Measurements from ENCODE around the gene TRIM29. TPM values are rescaled to one million over a fixed set of nuclear protein-coding genes. Genes with fewer than 3 reads are reported as not detected.

The TRIM29 gene
- polyA plus RNA-seq, 1 experiment = 1.5 TPM

- CTCF ChIA-PET = interaction anchor here (0.8 to 1.6 kb wide), 4 partner anchors 9 to 121 kb away, joined by 3 read pairs; no protein-coding TSS in a partner anchor
- Histone ChIP-seq H3K27me3 (ENCODE audit: control insufficient read depth, insufficient read depth, low read length) (peaks cover 4% of the 10 kb centered on the region), H3K4me3 (ENCODE audit: low read depth, low read length) (no peak overlapping the region), H3K36me3 (ENCODE audit: control insufficient read depth, insufficient read depth, low read length) (no peaks in the 10 kb centered on the region)
- DNase-seq (ENCODE audit: low read depth) = no peak
- TF ChIP-seq CTCF (IDR thresholded peaks at IDR 0.05; ENCODE audit: insufficient read depth, low read depth, low read length) = no peak
- POLR2A ChIA-PET = no interaction called here
Measured at GRCh38 chr11:120184946-120185705, 47.2 kb upstream of the TRIM29 start.

GRCh38 chr11:120184371-120184945 is 46.5 kb upstream of the TRIM29 start:
- POLR2A ChIA-PET = no interaction called here
- CTCF ChIA-PET = interaction anchor here (0.8 to 8.2 kb wide), 2 partner anchors 10 to 14 kb away, joined by 3 to 63 read pairs; no protein-coding TSS in a partner anchor
- DNase-seq (ENCODE audit: low read depth) = no peak

GRCh38 chr11:120183701-120184141 is 45.8 kb upstream of the TRIM29 start:
- Histone ChIP-seq H3K36me3 (ENCODE audit: control insufficient read depth, insufficient read depth, low read length) (no peaks in the 10 kb centered on the region), H3K27me3 (ENCODE audit: control insufficient read depth, insufficient read depth, low read length) (peaks cover 2% of the 10 kb centered on the region), H3K4me3 (ENCODE audit: low read depth, low read length) (no peak overlapping the region)
- no peak for TF ChIP-seq CTCF (IDR thresholded peaks at IDR 0.05; ENCODE audit: insufficient read depth, low read depth, low read length)
- CTCF ChIA-PET = interaction anchor here (0.6 to 8.2 kb wide), 4 partner anchors 13 to 118 kb away, joined by 3 to 71 read pairs (median 33); no protein-coding TSS in a partner anchor
- POLR2A ChIA-PET = no interaction called here
- no peak for DNase-seq (ENCODE audit: low read depth)

More at GRCh38 chr11:120184371-120184945, 46.5 kb upstream of the TRIM29 start:
- no peak overlapping the region for H3K4me3 ChIP-seq (ENCODE audit: low read depth, low read length)
- H3K36me3 ChIP-seq (ENCODE audit: control insufficient read depth, insufficient read depth, low read length) = no peaks in the 10 kb centered on the region
- no peak for TF ChIP-seq CTCF (IDR thresholded peaks at IDR 0.05; ENCODE audit: insufficient read depth, low read depth, low read length)
- H3K27me3 ChIP-seq (ENCODE audit: control insufficient read depth, insufficient read depth, low read length) = peaks cover 2% of the 10 kb centered on the region

GRCh38 chr11:120182790-120183491 is 45.0 kb upstream of the TRIM29 start:
- POLR2A ChIA-PET = no interaction called here
- peak; percentile 44; the same call in 1 of the 2 replicates for TF ChIP-seq CTCF (IDR thresholded peaks at IDR 0.05; ENCODE audit: insufficient read depth, low read depth, low read length)
- peaks cover 2% of the 10 kb centered on the region for H3K27me3 ChIP-seq (ENCODE audit: control insufficient read depth, insufficient read depth, low read length)
- CTCF ChIA-PET = interaction anchor here (0.6 to 8.2 kb wide), 5 partner anchors 12 to 119 kb away, joined by 3 to 71 read pairs (median 3); no protein-coding TSS in a partner anchor
- no peaks in the 10 kb centered on the region for H3K36me3 ChIP-seq (ENCODE audit: control insufficient read depth, insufficient read depth, low read length)
- no peak for DNase-seq (ENCODE audit: low read depth)
- no peak overlapping the region for H3K4me3 ChIP-seq (ENCODE audit: low read depth, low read length)

- Histone ChIP-seq H3K36me3 (ENCODE audit: control insufficient read depth, insufficient read depth, low read length) (no peaks in the 10 kb centered on the region), H3K27me3 (ENCODE audit: control insufficient read depth, insufficient read depth, low read length) (peaks cover 2% of the 10 kb centered on the region), H3K4me3 (ENCODE audit: low read depth, low read length) (no peak overlapping the region)
- no peak for DNase-seq (ENCODE audit: low read depth)
- POLR2A ChIA-PET = no interaction called here
- CTCF ChIA-PET = interaction anchor here (1.1 to 8.2 kb wide), 5 partner anchors 9 to 119 kb away, joined by 3 to 71 read pairs (median 8); no protein-coding TSS in a partner anchor
- no peak for TF ChIP-seq CTCF (IDR thresholded peaks at IDR 0.05; ENCODE audit: insufficient read depth, low read depth, low read length)
Measured at GRCh38 chr11:120182372-120182771, 44.5 kb upstream of the TRIM29 start.

Measured in BJ (cell line).